HepG2 (cell line): ENCODE results near the gene OR12D3. TPM values are rescaled to one million over a fixed set of nuclear protein-coding genes. Genes with fewer than 3 reads are reported as not detected.

ENCODE experiments used
- ATAC-seq: fragments of 200-7000 bp; cut with Tn5 transposase; 3 replicates; pipeline ENCODE4 v1.9.1; 2020; ENCODE audit warnings: mild to moderate bottlenecking, moderate library complexity
- BruUV-seq: library from RNA; stranded (reverse); fragments of 400-500 nt; replicated peaks from 2 replicates; lab custom pipeline; 2021; lab: Mats Ljungman, UMichigan
- CTCF ChIA-PET: fragments of 300-600 bp; formaldehyde crosslinking; extraction: SDS; loops from one replicate; lab custom pipeline; 2021; ENCODE audit warnings: low total read pairs, inconsistent platforms, low intra/inter-chr PET ratio; lab: Yijun Ruan, JAX
- POLR2A ChIA-PET: fragments of 350-600 bp; sonication (Branson Sonifier 250); formaldehyde crosslinking; loops from one replicate; lab custom pipeline; 2020; ENCODE audit warnings: antibody characterized with exemption, inconsistent platforms; lab: Yijun Ruan, JAX
- DNase-seq: peaks from one replicate; pipeline ENCODE4 v3.0.0-alpha.2; 2015; ENCODE audit warnings: low spot score
- FAIRE-seq: peaks from 3 replicates; lab custom pipeline; 2011; peaks lifted over from hg19 to GRCh38; lab: Jason Lieb, UNC
- H2AFZ ChIP-seq: one replicate; pipeline ENCODE4 v1.6.1; 2011; ENCODE audit warnings: low read length, inconsistent platforms
- H3K27ac ChIP-seq: fragments of 300-600 bp; 3 replicates; pipeline ENCODE4 v1.8.0; 2011; ENCODE audit warnings: mixed run types, mild to moderate bottlenecking, mixed read lengths, low read length, inconsistent platforms; ENCODE audit not compliant: insufficient read depth; ENCODE audit errors: extremely low read length
- H3K27me3 ChIP-seq, 2 experiments: fragments of 200-600 bp in 1 of 2; 2 replicates in 1 of 2; 3 replicates in 1 of 2; pipeline versions ENCODE4 v1.6.0 to v1.8.0; 2011; ENCODE audit warnings: low read length in 2 of 2, mild to moderate bottlenecking in 2 of 2, moderate library complexity in 2 of 2, inconsistent platforms in 1 of 2; ENCODE audit not compliant: insufficient read depth in 2 of 2, control insufficient read depth in 1 of 2
- H3K36me3 ChIP-seq, 2 experiments: fragments of 200-600 bp in 1 of 2; replicated peaks in 1 of 2; 2 replicates in 1 of 2; 3 replicates in 1 of 2; pipeline versions ENCODE4 v1.5.1 to v1.8.0; 2011; ENCODE audit warnings: low read length in 2 of 2, inconsistent platforms in 1 of 2; ENCODE audit not compliant: insufficient read depth in 2 of 2, control insufficient read depth in 1 of 2
- H3K4me1 ChIP-seq: 2 replicates; pipeline ENCODE4 v1.5.1; 2012; ENCODE audit warnings: low read length, inconsistent platforms; ENCODE audit not compliant: insufficient read depth
- H3K4me2 ChIP-seq: 2 replicates; pipeline ENCODE4 v1.6.0; 2011; ENCODE audit warnings: low read depth, low read length, inconsistent platforms
- H3K4me3 ChIP-seq, 3 experiments: fragments of 200-600 bp in 1 of 3; sonication (generic), shearing (Covaris generic) in 1 of 3; replicated peaks in 1 of 3; 2 replicates each; pipeline ENCODE4 v1.5.1; 2011 to 2016; ENCODE audit warnings: low read length in 3 of 3, inconsistent platforms in 2 of 3, low read depth in 2 of 3, mild to moderate bottlenecking in 2 of 3, control low read depth in 1 of 3, mixed read lengths in 1 of 3; ENCODE audit not compliant: insufficient read depth in 1 of 3
- H3K79me2 ChIP-seq: one replicate; pipeline ENCODE4 v1.6.1; 2011; ENCODE audit warnings: low read length, inconsistent platforms; ENCODE audit not compliant: insufficient read depth
- H3K9ac ChIP-seq: 2 replicates; pipeline ENCODE4 v1.6.0; 2011; ENCODE audit warnings: mild to moderate bottlenecking, low read depth, low read length, inconsistent platforms; ENCODE audit not compliant: insufficient read depth
- H3K9me3 ChIP-seq: 2 replicates; pipeline ENCODE4 v1.5.1; 2012; ENCODE audit warnings: mild to moderate bottlenecking, low read length
- H4K20me1 ChIP-seq: 2 replicates; pipeline ENCODE4 v1.6.0; 2011; ENCODE audit warnings: inconsistent platforms, mild to moderate bottlenecking, low read length, moderate library complexity; ENCODE audit not compliant: insufficient read depth
- ADNP ChIP-seq: sonication (generic); formaldehyde crosslinking; IDR thresholded peaks from 2 replicates; pipeline ENCODE4 v1.4.0; 2020; ENCODE audit warnings: missing genetic modification reagents
- FLYWCH1 ChIP-seq: sonication (generic); formaldehyde crosslinking; IDR thresholded peaks from 2 replicates; pipeline ENCODE4 v1.8.1; 2023; ENCODE audit warnings: mild to moderate bottlenecking, missing genetic modification reagents
- MAFF ChIP-seq: IDR thresholded peaks from 2 replicates; pipeline ENCODE4 v1.6.1; 2011; ENCODE audit warnings: low read depth, low read length, improper control_type of control experiment
- MAFK ChIP-seq, 2 experiments: IDR thresholded peaks in 1 of 2; conservative IDR thresholded peaks in 1 of 2; 2 replicates each; pipeline ENCODE4 v1.6.1; 2011; ENCODE audit warnings: improper control_type of control experiment in 2 of 2, low read length in 2 of 2
- SNRNP70 ChIP-seq: fragments of 200-400 bp; formaldehyde crosslinking; IDR thresholded peaks from 2 replicates; pipeline ENCODE4 v1.6.1; 2017; ENCODE audit warnings: mild to moderate bottlenecking, low read depth, low read length, moderate library complexity
- WGBS: methylation state at CpG from one replicate; pipeline ENCODE4 v1.1.6; 2017; ENCODE audit warnings: low lambda C conversion rate; 5-methylcytosine and 5-hydroxymethylcytosine counted together
- in situ Hi-C: cut with HindIII; loops from 2 replicates; pipeline ENCODE4 v1.10.0; 2017; ENCODE audit warnings: low pct_unique_long_range_greater_than_20kb; ENCODE audit not compliant: extremely low pct_ligation_motif_present
- intact Hi-C: fragments of 100-400 bp; cut with micrococcal nuclease; formaldehyde crosslinking; loops from one replicate; pipeline ENCODE4 v1.10.0; 2022; ENCODE audit not compliant: unreplicated experiment
- polyA plus RNA-seq, 8 experiments: library from polyadenylated mRNA; depleted of rRNA in 3 of 8; stranded (reverse) in 7 of 8; unstranded in 1 of 8; fragments of >200 nt; fragmentation: Illumina TruSeq in 4 of 8; extraction: Trizol in 4 of 8; gene quantifications; 2 replicates each; pipeline versions ENCODE4 v1.2.1 to v1.2.3, GENCODE V29; 2011 to 2016; ENCODE audit warnings: low read depth in 4 of 8, missing spikeins in 1 of 8, mixed read lengths in 1 of 8; ENCODE audit not compliant: insufficient read depth in 1 of 8
- total RNA-seq, 5 experiments: library from RNA; depleted of rRNA; stranded (reverse); fragments of >200 nt; fragmentation: Illumina TruSeq; extraction: Trizol; gene quantifications; 2 replicates each; pipeline ENCODE4 v1.2.3, GENCODE V29; 2016; ENCODE audit warnings: low read depth in 1 of 5

Gene OR12D3
- total and polyA plus RNA-seq, 2 of the 13 experiments (the other 11 are each of a cell fraction or from before 2014, with no cell fraction given): not detected

DNA sequence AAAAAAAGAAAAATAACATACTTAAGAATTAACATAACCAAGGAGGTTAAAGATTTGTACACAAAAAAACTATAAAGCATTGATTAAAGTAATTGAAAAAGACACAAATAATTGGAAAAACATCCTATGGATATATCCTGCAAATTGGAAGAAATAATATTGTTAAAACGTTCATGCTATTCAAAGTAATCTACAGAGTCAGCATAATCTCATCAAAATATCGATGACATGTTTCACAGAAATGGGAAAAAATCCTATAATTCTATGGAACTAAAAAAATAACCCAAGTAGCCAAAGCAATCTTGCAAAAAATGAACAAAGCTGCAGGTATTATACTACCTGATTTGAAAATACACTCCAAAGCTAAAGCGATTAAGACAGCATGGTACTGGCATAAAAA, 29.7 kb downstream of the OR12D3 start:
- POLR2A ChIA-PET: no interaction called here
- FAIRE-seq: no peak

DNA sequence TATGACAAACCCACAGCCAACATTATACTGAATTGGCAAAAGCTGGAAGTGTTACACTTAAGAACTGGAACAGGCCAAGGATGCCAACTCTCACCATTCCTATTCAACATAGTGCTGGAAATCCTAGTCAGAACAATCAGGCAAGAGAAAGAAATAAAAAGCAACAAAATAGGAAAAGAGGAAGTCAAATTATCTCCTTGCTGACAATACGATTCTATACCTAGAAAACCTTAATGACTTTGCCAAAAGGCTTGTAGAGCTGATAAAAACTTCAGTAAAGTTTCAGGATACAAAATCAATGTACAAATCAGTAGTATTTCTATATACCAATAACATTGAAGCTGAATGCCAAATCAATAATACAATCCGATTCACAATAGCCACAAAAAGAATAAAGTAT, 38.8 kb downstream of the OR12D3 start:
- Histone ChIP-seq H3K27ac (no peak overlapping the region), H3K9ac (no peak overlapping the region), H3K9me3 (no peaks in the 10 kb centered on the region), H3K4me2 (no peak overlapping the region), H3K36me3 (no peaks in the 10 kb centered on the region), H4K20me1 (no peaks in the 10 kb centered on the region), H3K4me1 (no peaks in the 10 kb centered on the region), H3K4me3 (no peak overlapping the region), H3K27me3 (no peaks in the 10 kb centered on the region; a peak in 1 of 5 replicates), H3K79me2 (no peaks in the 10 kb centered on the region), H2AFZ (no peak overlapping the region)
- POLR2A ChIA-PET: no interaction called here
- WGBS: 2% methylated on average over 2 of the region's 2 CpGs
- CTCF ChIA-PET: no interaction called here
- no TSS peak for BruUV-seq
- no peak for DNase-seq
- in situ Hi-C loops: no loop called here
- no peak for ATAC-seq
- FAIRE-seq: no peak
- TF ChIP-seq MAFK (conservative IDR thresholded peaks at IDR 0.05 in 1 of 2, IDR thresholded peaks at IDR 0.05 in 1 of 2; ENCODE audit: low read length in 2 of 2): no peak
- intact Hi-C loops: no loop called here

More for the DNA sequence above, 29.7 kb downstream of the OR12D3 start:
- 3% methylated on average over 3 of the region's 3 CpGs for WGBS
- H3K27me3 ChIP-seq: no peaks in the 10 kb centered on the region
- H3K36me3 ChIP-seq: no peaks in the 10 kb centered on the region
- H3K4me3 ChIP-seq: no peak overlapping the region
- intact Hi-C loops: no loop called here
- in situ Hi-C loops: no loop called here
- H3K4me2 ChIP-seq: no peak overlapping the region
- H3K79me2 ChIP-seq: no peaks in the 10 kb centered on the region
- H3K9ac ChIP-seq: no peak overlapping the region
- CTCF ChIA-PET: no interaction called here
- no peaks in the 10 kb centered on the region for H3K9me3 ChIP-seq
- no peaks in the 10 kb centered on the region for H3K4me1 ChIP-seq
- no peak overlapping the region for H3K27ac ChIP-seq
- no peaks in the 10 kb centered on the region for H4K20me1 ChIP-seq
- TF ChIP-seq MAFF: peak; percentile 88
- no peak for TF ChIP-seq ADNP (CRISPR knock-in tag)
- TF ChIP-seq FLYWCH1 (CRISPR knock-in tag): no peak
- peak; percentile 90 to 91 for TF ChIP-seq MAFK (conservative IDR thresholded peaks at IDR 0.05 in 1 of 2, IDR thresholded peaks at IDR 0.05 in 1 of 2; ENCODE audit: low read length in 2 of 2)
- no peak for TF ChIP-seq SNRNP70
- H2AFZ ChIP-seq: no peak overlapping the region
- DNase-seq (no peak), ATAC-seq (no peak)
- no TSS peak for BruUV-seq
